Fibroblast of lung (primary cell): ENCODE measurements around the gene PDE4DIP.
"Not testable (repeated sequence)": the region's sequence is repeated elsewhere in the genome, so short reads cannot be mapped to it uniquely, and the experiment has no call there.

Experiments used
- EZH2 ChIP-seq: IDR thresholded peaks from 2 replicates; pipeline ENCODE4 v1.5.1; 2012; ENCODE audit warnings: low read length, control low read depth, mild to moderate bottlenecking; ENCODE audit errors: missing control alignments
- TF ChIP-seq, protein P1 (sequence below), 2 donors: IDR thresholded peaks in 1 of 2; conservative IDR thresholded peaks in 1 of 2; 1 replicate in 1 of 2; 2 replicates in 1 of 2; pipeline ENCODE4 v1.5.1; 2011 to 2012; ENCODE audit warnings: low read length in 2 of 2, control low read depth in 1 of 2, inconsistent platforms in 1 of 2, low read depth in 1 of 2, mild to moderate bottlenecking in 1 of 2

DNA sequence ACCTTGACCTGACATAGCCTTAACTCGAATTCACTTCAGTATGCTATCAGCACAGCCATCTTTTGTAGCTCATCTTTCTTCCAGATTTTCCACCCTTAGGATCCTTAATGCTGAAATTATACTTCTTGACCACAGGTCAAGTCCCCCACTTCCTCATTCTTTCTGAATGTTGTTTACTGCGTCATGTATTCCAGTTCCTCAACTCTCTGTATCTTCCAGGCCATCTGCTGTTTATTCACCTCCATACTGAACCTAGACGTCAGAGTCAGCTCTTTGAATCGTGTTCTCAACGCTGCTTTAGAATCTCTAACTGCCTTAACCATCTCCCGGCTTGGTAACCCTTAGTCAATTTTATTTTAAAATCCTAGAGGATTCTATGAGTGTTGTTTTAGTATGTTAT lies 9.8 kb downstream of the PDE4DIP start:
- TF ChIP-seq, protein P1, sequence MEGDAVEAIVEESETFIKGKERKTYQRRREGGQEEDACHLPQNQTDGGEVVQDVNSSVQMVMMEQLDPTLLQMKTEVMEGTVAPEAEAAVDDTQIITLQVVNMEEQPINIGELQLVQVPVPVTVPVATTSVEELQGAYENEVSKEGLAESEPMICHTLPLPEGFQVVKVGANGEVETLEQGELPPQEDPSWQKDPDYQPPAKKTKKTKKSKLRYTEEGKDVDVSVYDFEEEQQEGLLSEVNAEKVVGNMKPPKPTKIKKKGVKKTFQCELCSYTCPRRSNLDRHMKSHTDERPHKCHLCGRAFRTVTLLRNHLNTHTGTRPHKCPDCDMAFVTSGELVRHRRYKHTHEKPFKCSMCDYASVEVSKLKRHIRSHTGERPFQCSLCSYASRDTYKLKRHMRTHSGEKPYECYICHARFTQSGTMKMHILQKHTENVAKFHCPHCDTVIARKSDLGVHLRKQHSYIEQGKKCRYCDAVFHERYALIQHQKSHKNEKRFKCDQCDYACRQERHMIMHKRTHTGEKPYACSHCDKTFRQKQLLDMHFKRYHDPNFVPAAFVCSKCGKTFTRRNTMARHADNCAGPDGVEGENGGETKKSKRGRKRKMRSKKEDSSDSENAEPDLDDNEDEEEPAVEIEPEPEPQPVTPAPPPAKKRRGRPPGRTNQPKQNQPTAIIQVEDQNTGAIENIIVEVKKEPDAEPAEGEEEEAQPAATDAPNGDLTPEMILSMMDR (conservative IDR thresholded peaks at IDR 0.05 in 1 of 2, IDR thresholded peaks at IDR 0.05 in 1 of 2; ENCODE audit: low read depth in 1 of 2, low read length in 2 of 2) = not testable (repeated sequence)
- TF ChIP-seq EZH2 = not testable (repeated sequence)
